T-helper 2 cell treated with Interferon-gamma antibody and Interleukin-4, amounts not matched to agents 5 μg/mL and 100 μg/mL, for 36 hours (primary cell): ENCODE measurements around the gene TMEM179B.
A peak's percentile ranks its signal among the peaks of the same experiment; 100 is the strongest.

Experiments
- DNase-seq: peaks from one replicate; pipeline ENCODE4 v3.0.0; 2021; ENCODE audit warnings: low spot score
- H3K27ac Mint-ChIP-seq: one replicate; pipeline ENCODE4 v1.8.0; 2021; ENCODE audit warnings: mild to moderate bottlenecking, mixed read lengths
- H3K27me3 Mint-ChIP-seq: one replicate; pipeline ENCODE4 v1.8.0; 2021; ENCODE audit warnings: low read depth, mixed read lengths
- H3K36me3 Mint-ChIP-seq: one replicate; pipeline ENCODE4 v1.8.0; 2021; ENCODE audit warnings: low read depth, mixed read lengths
- H3K4me1 Mint-ChIP-seq: one replicate; pipeline ENCODE4 v1.8.0; 2021; ENCODE audit warnings: low read depth, mixed read lengths
- H3K4me3 Mint-ChIP-seq: one replicate; pipeline ENCODE4 v1.8.0; 2022; ENCODE audit warnings: mild to moderate bottlenecking, moderate library complexity, mixed read lengths
- H3K9me3 Mint-ChIP-seq: one replicate; pipeline ENCODE4 v1.8.0; 2021; ENCODE audit warnings: mixed read lengths

Gene TMEM179B

GRCh38 chr11:62774407-62774806 is 12.8 kb upstream of the TMEM179B start:
- no peaks in the 10 kb centered on the region for H3K27me3 Mint-ChIP-seq
- peaks cover 30% of the 10 kb centered on the region for H3K4me1 Mint-ChIP-seq
- H3K36me3 Mint-ChIP-seq = peaks cover 26% of the 10 kb centered on the region
- DNase-seq = no peak
- H3K27ac Mint-ChIP-seq = no peak overlapping the region
- H3K4me3 Mint-ChIP-seq = no peak overlapping the region
- no peaks in the 10 kb centered on the region for H3K9me3 Mint-ChIP-seq

- H3K4me1 Mint-ChIP-seq = peaks cover 19% of the 10 kb centered on the region
- H3K27ac Mint-ChIP-seq = no peak overlapping the region
- H3K9me3 Mint-ChIP-seq = no peaks in the 10 kb centered on the region
- H3K27me3 Mint-ChIP-seq = no peaks in the 10 kb centered on the region
- H3K4me3 Mint-ChIP-seq = no peak overlapping the region
- peaks cover 22% of the 10 kb centered on the region for H3K36me3 Mint-ChIP-seq
- no peak for DNase-seq
Observed at GRCh38 chr11:62775646-62776045, 11.6 kb upstream of the TMEM179B start.

GRCh38 chr11:62777389-62777788 is 9.8 kb upstream of the TMEM179B start:
- Mint-ChIP-seq H3K4me1 (peaks cover 11% of the 10 kb centered on the region), H3K9me3 (no peaks in the 10 kb centered on the region), H3K4me3 (no peak overlapping the region), H3K36me3 (peaks cover 22% of the 10 kb centered on the region), H3K27ac (peak overlapping the region; percentile 46), H3K27me3 (no peaks in the 10 kb centered on the region)
- DNase-seq = no peak

- Mint-ChIP-seq H3K9me3 (no peaks in the 10 kb centered on the region), H3K4me3 (no peak overlapping the region), H3K27me3 (no peaks in the 10 kb centered on the region), H3K4me1 (peaks cover 11% of the 10 kb centered on the region), H3K36me3 (peaks cover 22% of the 10 kb centered on the region), H3K27ac (peak overlapping the region; percentile 41)
- no peak for DNase-seq
Observed at GRCh38 chr11:62778441-62778840, 8.8 kb upstream of the TMEM179B start.

GRCh38 chr11:62782753-62783152 is 4.4 kb upstream of the TMEM179B start:
- Mint-ChIP-seq H3K27ac (no peak overlapping the region), H3K9me3 (no peaks in the 10 kb centered on the region), H3K27me3 (no peaks in the 10 kb centered on the region), H3K4me3 (no peak overlapping the region), H3K36me3 (peaks cover 18% of the 10 kb centered on the region), H3K4me1 (peaks cover 14% of the 10 kb centered on the region)
- DNase-seq = no peak

GRCh38 chr11:62786318-62787004 is 741 bp upstream of the TMEM179B start:
- Mint-ChIP-seq H3K9me3 (no peaks in the 10 kb centered on the region), H3K4me1 (peaks cover 34% of the 10 kb centered on the region), H3K4me3 (peak overlapping the region; percentile 90), H3K27ac (peak overlapping the region; percentile 83), H3K27me3 (no peaks in the 10 kb centered on the region), H3K36me3 (peaks cover 27% of the 10 kb centered on the region)
- peak; percentile 87 for DNase-seq

GRCh38 chr11:62788991-62789390 is 1.8 kb downstream of the TMEM179B start:
- H3K9me3 Mint-ChIP-seq = no peaks in the 10 kb centered on the region
- H3K4me1 Mint-ChIP-seq = peaks cover 43% of the 10 kb centered on the region
- DNase-seq = no peak
- H3K4me3 Mint-ChIP-seq = peak overlapping the region; percentile 94
- H3K36me3 Mint-ChIP-seq = peaks cover 40% of the 10 kb centered on the region
- no peaks in the 10 kb centered on the region for H3K27me3 Mint-ChIP-seq
- peak overlapping the region; percentile 74 for H3K27ac Mint-ChIP-seq

GRCh38 chr11:62789576-62789975 is 2.4 kb downstream of the TMEM179B start:
- Mint-ChIP-seq H3K27me3 (no peaks in the 10 kb centered on the region), H3K27ac (peak overlapping the region; percentile 91), H3K9me3 (no peaks in the 10 kb centered on the region), H3K4me1 (peaks cover 43% of the 10 kb centered on the region), H3K36me3 (peaks cover 46% of the 10 kb centered on the region), H3K4me3 (peak overlapping the region; percentile 94)
- DNase-seq = no peak

GRCh38 chr11:62791501-62792201 is 4.4 kb downstream of the TMEM179B start, which contains the start of gene TMEM223:
Gene TMEM223 (minus strand): TSS chr11:62792006. CDS start chr11:62791994, 12 bp downstream.
- peak; percentile 89 for DNase-seq
- H3K4me1 Mint-ChIP-seq = peaks cover 38% of the 10 kb centered on the region
- no peaks in the 10 kb centered on the region for H3K9me3 Mint-ChIP-seq
- no peaks in the 10 kb centered on the region for H3K27me3 Mint-ChIP-seq
- H3K27ac Mint-ChIP-seq = peak within 1 kb of the TSS; percentile 91
- H3K4me3 Mint-ChIP-seq = peak within 1 kb of the TSS; percentile 91
- H3K36me3 Mint-ChIP-seq = peaks cover 60% of the 10 kb centered on the region

- peaks cover 63% of the 10 kb centered on the region for H3K36me3 Mint-ChIP-seq
- H3K27ac Mint-ChIP-seq = peak overlapping the region; percentile 91
- DNase-seq = no peak
- H3K4me1 Mint-ChIP-seq = peaks cover 38% of the 10 kb centered on the region
- H3K9me3 Mint-ChIP-seq = no peaks in the 10 kb centered on the region
- H3K27me3 Mint-ChIP-seq = no peaks in the 10 kb centered on the region
- peak overlapping the region; percentile 91 for H3K4me3 Mint-ChIP-seq
Observed at GRCh38 chr11:62792202-62792575, 5.0 kb downstream of the TMEM179B start.

- DNase-seq = no peak
- peaks cover 23% of the 10 kb centered on the region for H3K4me1 Mint-ChIP-seq
- no peaks in the 10 kb centered on the region for H3K27me3 Mint-ChIP-seq
- H3K27ac Mint-ChIP-seq = no peak overlapping the region
- peaks cover 76% of the 10 kb centered on the region for H3K36me3 Mint-ChIP-seq
- no peaks in the 10 kb centered on the region for H3K9me3 Mint-ChIP-seq
- H3K4me3 Mint-ChIP-seq = no peak overlapping the region
Observed at GRCh38 chr11:62794201-62794775, 7.1 kb downstream of the TMEM179B start.

- no peaks in the 10 kb centered on the region for H3K27me3 Mint-ChIP-seq
- peaks cover 74% of the 10 kb centered on the region for H3K36me3 Mint-ChIP-seq
- no peak for DNase-seq
- H3K27ac Mint-ChIP-seq = no peak overlapping the region
- H3K4me3 Mint-ChIP-seq = no peak overlapping the region
- H3K9me3 Mint-ChIP-seq = no peaks in the 10 kb centered on the region
- peaks cover 11% of the 10 kb centered on the region for H3K4me1 Mint-ChIP-seq
Observed at GRCh38 chr11:62796281-62796680, 9.1 kb downstream of the TMEM179B start.

- no peak overlapping the region for H3K27ac Mint-ChIP-seq
- H3K4me3 Mint-ChIP-seq = no peak overlapping the region
- H3K4me1 Mint-ChIP-seq = peaks cover 15% of the 10 kb centered on the region
- H3K9me3 Mint-ChIP-seq = no peaks in the 10 kb centered on the region
- no peaks in the 10 kb centered on the region for H3K27me3 Mint-ChIP-seq
- no peak for DNase-seq
- H3K36me3 Mint-ChIP-seq = peaks cover 82% of the 10 kb centered on the region
Observed at GRCh38 chr11:62799486-62799885, 12.3 kb downstream of the TMEM179B start.

GRCh38 chr11:62801071-62801470 is 13.9 kb downstream of the TMEM179B start:
- Mint-ChIP-seq H3K9me3 (no peaks in the 10 kb centered on the region), H3K4me1 (peaks cover 14% of the 10 kb centered on the region), H3K4me3 (no peak overlapping the region), H3K27ac (no peak overlapping the region), H3K36me3 (peaks cover 72% of the 10 kb centered on the region), H3K27me3 (no peaks in the 10 kb centered on the region)
- DNase-seq = no peak
